ENCODE results near the gene TMEM201.

DNA sequence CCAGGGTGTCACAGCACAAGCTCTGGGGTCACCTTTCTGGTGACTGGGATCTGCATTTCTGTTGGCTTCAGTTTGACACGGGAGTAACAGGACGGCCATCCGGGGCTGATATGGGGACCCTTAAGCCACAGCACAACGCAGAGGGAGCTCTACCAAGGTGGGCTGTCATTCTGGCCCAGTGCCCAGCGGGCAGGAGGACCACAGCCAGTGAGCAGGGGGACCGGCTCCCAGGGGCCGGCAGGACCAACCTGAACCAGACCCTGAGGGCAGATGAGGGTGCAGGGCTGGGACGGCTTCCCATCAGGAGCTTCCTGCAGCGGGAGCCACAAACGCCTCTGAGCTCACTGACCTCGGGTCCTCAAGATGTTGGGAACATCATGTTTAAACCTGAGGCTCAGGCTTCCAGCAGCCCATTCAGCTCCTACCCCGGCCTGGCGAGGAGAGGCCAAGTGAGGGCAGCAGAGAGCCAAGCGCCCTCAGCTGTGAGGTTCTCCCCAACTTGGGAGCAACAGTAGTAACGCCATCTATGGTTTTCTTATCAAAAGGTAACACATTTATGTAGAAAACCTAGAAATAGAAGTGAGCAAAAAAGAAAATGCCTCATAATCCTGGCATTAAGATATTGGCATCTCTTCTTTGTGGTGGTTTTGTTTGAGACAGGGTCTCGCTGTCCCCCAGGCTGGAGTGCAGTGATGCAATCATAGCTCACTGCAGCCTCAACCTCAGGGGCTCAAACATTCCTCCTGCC is 26.8 kb downstream of the TMEM201 start:
- TF ChIP-seq, protein P1, sequence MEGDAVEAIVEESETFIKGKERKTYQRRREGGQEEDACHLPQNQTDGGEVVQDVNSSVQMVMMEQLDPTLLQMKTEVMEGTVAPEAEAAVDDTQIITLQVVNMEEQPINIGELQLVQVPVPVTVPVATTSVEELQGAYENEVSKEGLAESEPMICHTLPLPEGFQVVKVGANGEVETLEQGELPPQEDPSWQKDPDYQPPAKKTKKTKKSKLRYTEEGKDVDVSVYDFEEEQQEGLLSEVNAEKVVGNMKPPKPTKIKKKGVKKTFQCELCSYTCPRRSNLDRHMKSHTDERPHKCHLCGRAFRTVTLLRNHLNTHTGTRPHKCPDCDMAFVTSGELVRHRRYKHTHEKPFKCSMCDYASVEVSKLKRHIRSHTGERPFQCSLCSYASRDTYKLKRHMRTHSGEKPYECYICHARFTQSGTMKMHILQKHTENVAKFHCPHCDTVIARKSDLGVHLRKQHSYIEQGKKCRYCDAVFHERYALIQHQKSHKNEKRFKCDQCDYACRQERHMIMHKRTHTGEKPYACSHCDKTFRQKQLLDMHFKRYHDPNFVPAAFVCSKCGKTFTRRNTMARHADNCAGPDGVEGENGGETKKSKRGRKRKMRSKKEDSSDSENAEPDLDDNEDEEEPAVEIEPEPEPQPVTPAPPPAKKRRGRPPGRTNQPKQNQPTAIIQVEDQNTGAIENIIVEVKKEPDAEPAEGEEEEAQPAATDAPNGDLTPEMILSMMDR (IDR thresholded peaks at IDR 0.05): peak in 1 of 2 donors; percentile 65
- TF ChIP-seq POLR2A (IDR thresholded peaks at IDR 0.05) (no peak), POLR2AphosphoS5 (IDR thresholded peaks at IDR 0.05) (no peak), EP300 (IDR thresholded peaks at IDR 0.05) (no peak)
